WTC11 (cell line): ENCODE data around the gene NR5A1. TPM values are rescaled to one million over a fixed set of nuclear protein-coding genes. Genes with fewer than 3 reads are reported as not detected.

Experiments
- ATAC-seq: fragments of 200-7000 bp; cut with Tn5 transposase; 2 replicates; pipeline ENCODE4 v1.10.0; 2021; ENCODE audit warnings: mild to moderate bottlenecking, moderate library complexity
- CTCF ChIA-PET: fragments of 300-600 bp; sonication (Branson Sonifier 250); formaldehyde crosslinking; loops from one replicate; lab custom pipeline; 2021; ENCODE audit warnings: antibody characterized with exemption; lab: Charles Lee
- POLR2A ChIA-PET: fragments of 350-600 bp; sonication (Branson Sonifier 250); formaldehyde crosslinking; loops from one replicate; lab custom pipeline; 2021; ENCODE audit warnings: antibody characterized with exemption; lab: Charles Lee
- DNase-seq: peaks from one replicate; pipeline ENCODE4 v3.0.0; 2021; ENCODE audit warnings: low spot score
- H3K27ac Mint-ChIP-seq: 2 replicates; pipeline ENCODE4 v1.8.0; 2021; ENCODE audit warnings: mixed read lengths
- H3K27me3 Mint-ChIP-seq: 2 replicates; pipeline ENCODE4 v1.8.0; 2021; ENCODE audit warnings: low read depth, mild to moderate bottlenecking, moderate library complexity, mixed read lengths
- H3K36me3 Mint-ChIP-seq: 2 replicates; pipeline ENCODE4 v1.8.0; 2021; ENCODE audit warnings: mixed read lengths
- H3K4me1 Mint-ChIP-seq: 2 replicates; pipeline ENCODE4 v1.8.0; 2022; ENCODE audit warnings: mixed read lengths
- H3K4me3 Mint-ChIP-seq: 2 replicates; pipeline ENCODE4 v1.8.0; 2021; ENCODE audit warnings: mild to moderate bottlenecking, moderate library complexity, mixed read lengths
- H3K9me3 Mint-ChIP-seq: 2 replicates; pipeline ENCODE4 v1.8.0; 2021; ENCODE audit warnings: mixed read lengths
- AFF4 ChIP-seq: sonication (generic); formaldehyde crosslinking; IDR thresholded peaks from 2 replicates; pipeline ENCODE4 v1.8.1; 2023; ENCODE audit warnings: mild to moderate bottlenecking, missing genetic modification reagents, borderline replicate concordance
- E2F5 ChIP-seq: sonication (generic); formaldehyde crosslinking; IDR thresholded peaks from 2 replicates; pipeline ENCODE4 v1.8.1; 2022; ENCODE audit warnings: mild to moderate bottlenecking, moderate library complexity, missing genetic modification reagents
- FOXK1 ChIP-seq: sonication (generic); formaldehyde crosslinking; IDR thresholded peaks from 2 replicates; pipeline ENCODE4 v1.8.0; 2022; ENCODE audit warnings: mild to moderate bottlenecking, moderate library complexity, missing genetic modification reagents
- FOXP1 ChIP-seq: sonication (generic); formaldehyde crosslinking; IDR thresholded peaks from 2 replicates; pipeline ENCODE4 v1.8.0; 2022; ENCODE audit warnings: missing genetic modification reagents, mild to moderate bottlenecking, moderate library complexity, borderline replicate concordance
- JAZF1 ChIP-seq: fragments of 250-450 bp; sonication (Bioruptor Pico); IDR thresholded peaks from 2 replicates; pipeline ENCODE4 v1.9.0; 2021; ENCODE audit warnings: moderate library complexity, mild to moderate bottlenecking, inconsistent platforms
- KAT7 ChIP-seq: sonication (generic); formaldehyde crosslinking; IDR thresholded peaks from 2 replicates; pipeline ENCODE4 v1.8.1; 2023; ENCODE audit warnings: missing genetic modification reagents, mild to moderate bottlenecking, borderline replicate concordance
- MAX ChIP-seq: sonication (generic); formaldehyde crosslinking; IDR thresholded peaks from 2 replicates; pipeline ENCODE4 v1.8.0; 2022; ENCODE audit warnings: mild to moderate bottlenecking, missing genetic modification reagents
- SMAD3 ChIP-seq: sonication (generic); formaldehyde crosslinking; IDR thresholded peaks from 2 replicates; pipeline ENCODE4 v1.8.0; 2022; ENCODE audit warnings: missing genetic modification reagents, mild to moderate bottlenecking, borderline replicate concordance
- STAT6 ChIP-seq: sonication (generic); formaldehyde crosslinking; conservative IDR thresholded peaks from 2 replicates; pipeline ENCODE4 v1.8.1; 2023; ENCODE audit warnings: mild to moderate bottlenecking, low read depth, missing genetic modification reagents, moderate library complexity
- USF2 ChIP-seq: sonication (generic); formaldehyde crosslinking; IDR thresholded peaks from 2 replicates; pipeline ENCODE4 v1.8.1; 2023; ENCODE audit warnings: mild to moderate bottlenecking, missing genetic modification reagents, moderate library complexity
- ZBTB21 ChIP-seq: sonication (generic); formaldehyde crosslinking; IDR thresholded peaks from 2 replicates; pipeline ENCODE4 v1.8.1; 2023; ENCODE audit warnings: mild to moderate bottlenecking, missing genetic modification reagents, borderline replicate concordance
- ZNF232 ChIP-seq: sonication (generic); formaldehyde crosslinking; IDR thresholded peaks from 2 replicates; pipeline ENCODE4 v1.8.0; 2022; ENCODE audit warnings: mild to moderate bottlenecking, missing genetic modification reagents
- ZNF423 ChIP-seq: fragments of 250-450 bp; sonication (Bioruptor Pico); IDR thresholded peaks from 2 replicates; pipeline ENCODE4 v2.1.2; 2022; ENCODE audit warnings: mild to moderate bottlenecking, moderate library complexity
- total RNA-seq: library from RNA; stranded (reverse); gene quantifications from 3 replicates; pipeline ENCODE4 v1.2.3, GENCODE V29; 2021

NR5A1 gene
- total RNA-seq, 1 experiment from 2014 or later = 0.77 TPM

- peaks cover 15% of the 10 kb centered on the region for H3K4me1 Mint-ChIP-seq
- peak overlapping the region; percentile 85 for H3K4me3 Mint-ChIP-seq
- CTCF ChIA-PET = interaction anchor here (1.0 to 3.6 kb wide), 5 partner anchors 22 to 349 kb away, joined by 3 to 15 read pairs (median 4); no protein-coding TSS in a partner anchor
- no peaks in the 10 kb centered on the region for H3K9me3 Mint-ChIP-seq
- no peak for TF ChIP-seq JAZF1 (CRISPR knock-in tag)
- TF ChIP-seq STAT6 (CRISPR knock-in tag) = no peak
- no peak for TF ChIP-seq ZBTB21 (CRISPR knock-in tag)
- TF ChIP-seq AFF4 (CRISPR knock-in tag) = no peak
- peak; percentile 72; the same call in 1 of the 2 replicates for TF ChIP-seq MAX (CRISPR knock-in tag)
- 0 out of 2 replicates have a peak, but pooled peaks have one; percentile 22 for TF ChIP-seq ZNF423
- TF ChIP-seq FOXP1 (CRISPR knock-in tag) = peak; percentile 66; the same call in 1 of the 2 replicates
- 0 out of 2 replicates have a peak, but pooled peaks have one; percentile 24 for TF ChIP-seq USF2 (CRISPR knock-in tag)
- no peak for TF ChIP-seq KAT7 (CRISPR knock-in tag)
- 0 out of 2 replicates have a peak, but pooled peaks have one; percentile 38 for TF ChIP-seq SMAD3 (CRISPR knock-in tag)
- TF ChIP-seq ZNF232 (CRISPR knock-in tag) = no peak; the same call in 1 of the 2 replicates
- TF ChIP-seq E2F5 = 0 out of 2 replicates have a peak, but pooled peaks have one; percentile 40
- TF ChIP-seq FOXK1 = peak; percentile 63; the same call in 1 of the 2 replicates
- TF ChIP-seq, all 79 proteins: peak for 7
- POLR2A ChIA-PET = no interaction called here
- 0 out of 2 replicates have a peak, but pooled peaks cover 4% of the 10 kb centered on the region for H3K36me3 Mint-ChIP-seq
- peaks cover 60% of the 10 kb centered on the region for H3K27me3 Mint-ChIP-seq
- no peak overlapping the region for H3K27ac Mint-ChIP-seq
- DNase-seq = no peak
- ATAC-seq = no peak
Observed at GRCh38 chr9:124502711-124503702, 4.2 kb downstream of the NR5A1 start.
